CD4-positive, alpha-beta T cell treated with Interferon gamma for 1 hour (primary cell): ENCODE measurements around the gene PCDHGA1.

Experiments used
- DNase-seq: peaks from one replicate; pipeline ENCODE4 v3.0.0-alpha.2; 2020

The PCDHGA1 gene

GRCh38 chr5:141493500-141494422 lies 163.4 kb downstream of the PCDHGA1 start:
- DNase-seq, result no peak

GRCh38 chr5:141494761-141495452 lies 164.6 kb downstream of the PCDHGA1 start:
- no peak for DNase-seq

GRCh38 chr5:141495453-141495811 lies 165.1 kb downstream of the PCDHGA1 start:
- no peak for DNase-seq

GRCh38 chr5:141496038-141496437 lies 165.7 kb downstream of the PCDHGA1 start:
- no peak for DNase-seq

GRCh38 chr5:141501761-141502160 lies 171.4 kb downstream of the PCDHGA1 start:
- no peak for DNase-seq

GRCh38 chr5:141503681-141504080 lies 173.4 kb downstream of the PCDHGA1 start:
- no peak for DNase-seq

- no peak for DNase-seq
Observed at GRCh38 chr5:141504216-141504615, 173.9 kb downstream of the PCDHGA1 start.

- DNase-seq, result no peak
Observed at GRCh38 chr5:141506381-141507155, 176.3 kb downstream of the PCDHGA1 start.

GRCh38 chr5:141507387-141508091 lies 177.2 kb downstream of the PCDHGA1 start:
- no peak for DNase-seq

GRCh38 chr5:141508440-141508797 lies 178.1 kb downstream of the PCDHGA1 start:
- no peak for DNase-seq

- DNase-seq, result no peak
Observed at GRCh38 chr5:141508798-141509611, 178.7 kb downstream of the PCDHGA1 start.

GRCh38 chr5:141510160-141510559 lies 179.8 kb downstream of the PCDHGA1 start:
- no peak for DNase-seq

- peak; percentile 33 for DNase-seq
Observed at GRCh38 chr5:141510850-141511601, 180.7 kb downstream of the PCDHGA1 start.

- no peak for DNase-seq
Observed at GRCh38 chr5:141511771-141512325, 181.5 kb downstream of the PCDHGA1 start.

- peak; percentile 75 for DNase-seq
Observed at GRCh38 chr5:141512390-141512910, 182.1 kb downstream of the PCDHGA1 start.

GRCh38 chr5:141512911-141513626 lies 182.8 kb downstream of the PCDHGA1 start:
- no peak for DNase-seq

GRCh38 chr5:141513627-141514329 lies 183.5 kb downstream of the PCDHGA1 start:
- peak; percentile 51 for DNase-seq

- DNase-seq, result no peak
Observed at GRCh38 chr5:141514330-141515133, 184.2 kb downstream of the PCDHGA1 start.
